NCI-H1105 (cell line): Measurements from ENCODE around the gene CHCHD3.
"Not testable (repeated sequence)": the region's sequence is repeated elsewhere in the genome, so short reads cannot be mapped to it uniquely, and the experiment has no call there.

Source experiments
- DNase-seq: peaks from one replicate; lab custom pipeline; 2025; lab: John Stamatoyannopoulos, UW

CHCHD3 gene

GRCh38 chr7:133003052-133003910 is 78.6 kb downstream of the CHCHD3 start:
- DNase-seq, result no peak

GRCh38 chr7:133001727-133002126 is 80.2 kb downstream of the CHCHD3 start:
- no peak for DNase-seq

DNA sequence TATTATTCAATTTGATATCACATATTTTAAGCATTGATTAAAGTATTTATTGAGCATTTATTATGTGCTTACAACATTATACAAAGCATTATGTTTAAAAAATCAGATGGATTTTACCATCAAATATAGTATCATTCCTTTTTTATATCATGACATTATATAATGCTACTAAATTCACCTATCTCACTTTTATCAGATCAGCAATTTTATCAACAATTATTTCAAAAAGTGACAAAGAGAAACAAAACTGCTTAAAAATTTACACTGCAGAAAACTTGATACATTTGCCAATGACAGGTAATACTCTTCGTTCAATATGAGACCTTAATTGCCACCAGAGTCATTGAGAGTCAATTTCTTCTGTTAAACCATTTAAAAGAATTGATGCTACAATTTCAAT is 82.0 kb downstream of the CHCHD3 start:
- no peak for DNase-seq

DNA sequence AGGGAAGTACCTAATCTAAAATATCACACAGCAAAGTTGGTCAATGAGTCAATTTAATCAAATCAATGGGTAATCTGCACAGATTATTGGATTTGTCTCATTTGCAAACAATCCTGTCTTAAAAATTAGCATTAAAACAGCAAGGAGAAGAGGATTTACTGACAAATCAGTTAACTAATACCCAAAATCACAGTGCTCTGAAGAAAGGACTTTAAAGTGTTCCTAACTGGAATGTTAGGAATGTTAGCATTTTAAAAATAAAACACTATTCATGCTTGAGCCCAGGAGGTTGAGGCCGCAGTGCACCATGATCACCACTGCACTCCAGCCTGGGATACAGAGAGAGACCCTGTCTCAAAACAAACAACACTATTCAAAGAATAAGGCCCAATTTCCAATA is 83.1 kb downstream of the CHCHD3 start:
- no peak for DNase-seq

- DNase-seq, result no peak
Measured at GRCh38 chr7:132997505-132997904, 84.4 kb downstream of the CHCHD3 start.

DNA sequence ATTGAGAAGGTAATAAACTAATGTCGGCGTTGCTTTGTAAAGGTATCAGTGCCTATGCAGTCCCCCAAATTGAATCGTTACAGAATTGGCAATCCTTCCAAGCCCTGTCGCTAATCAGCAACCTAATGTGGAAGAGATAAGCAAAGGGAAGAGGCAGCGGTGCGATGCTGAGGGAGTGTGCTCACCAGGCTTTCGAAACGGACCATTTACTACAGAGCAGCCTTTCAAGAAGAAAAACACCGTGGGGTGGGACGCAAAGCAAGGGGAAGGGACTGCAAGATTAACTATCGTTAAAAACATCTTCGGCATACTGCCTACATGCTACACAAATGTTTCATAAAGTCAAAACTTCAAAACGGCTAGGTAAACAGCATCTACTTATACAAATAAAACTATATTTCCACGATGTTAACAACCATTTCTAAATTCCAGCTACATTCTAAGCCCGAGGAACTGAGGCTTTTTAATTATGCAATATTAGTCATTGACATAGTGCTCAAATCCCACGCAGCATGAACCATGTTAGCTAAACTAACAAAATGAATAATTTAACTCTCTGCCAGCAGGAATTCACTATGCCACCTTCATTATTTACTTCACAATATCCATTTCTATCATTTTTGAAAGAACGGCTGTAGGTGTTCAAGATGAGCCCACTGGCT is 85.2 kb downstream of the CHCHD3 start:
- DNase-seq, result no peak

DNA sequence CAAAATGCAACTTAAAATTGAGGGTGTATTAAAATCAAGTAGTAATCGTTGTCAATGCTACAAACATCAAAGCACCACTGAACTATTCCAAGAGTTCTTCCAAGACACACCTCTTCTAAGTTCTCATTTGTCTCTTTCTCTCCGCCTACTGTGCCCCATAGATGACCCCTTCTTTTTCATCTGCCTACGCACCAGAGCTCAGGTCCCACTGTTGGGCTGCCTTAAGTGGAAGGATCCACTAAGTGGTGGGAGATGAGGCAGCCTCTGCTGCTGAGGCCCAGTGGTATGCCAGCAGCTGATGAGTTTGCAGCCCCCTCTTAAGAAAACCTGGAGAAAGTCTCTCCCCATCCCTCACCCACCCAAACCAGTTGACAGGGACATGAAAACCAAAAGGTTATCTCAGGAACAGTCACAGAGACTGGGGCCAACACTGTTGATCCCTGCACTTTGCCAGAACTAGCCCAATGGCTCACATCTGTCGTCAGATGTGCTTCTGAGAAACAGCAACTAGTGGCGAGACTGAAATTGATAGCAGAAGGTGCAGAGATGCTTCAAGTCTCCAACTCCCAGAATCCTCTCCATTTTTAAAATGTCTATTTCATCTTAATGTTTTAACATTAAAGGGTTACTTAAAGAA is 88.4 kb downstream of the CHCHD3 start:
- DNase-seq, result no peak

DNA sequence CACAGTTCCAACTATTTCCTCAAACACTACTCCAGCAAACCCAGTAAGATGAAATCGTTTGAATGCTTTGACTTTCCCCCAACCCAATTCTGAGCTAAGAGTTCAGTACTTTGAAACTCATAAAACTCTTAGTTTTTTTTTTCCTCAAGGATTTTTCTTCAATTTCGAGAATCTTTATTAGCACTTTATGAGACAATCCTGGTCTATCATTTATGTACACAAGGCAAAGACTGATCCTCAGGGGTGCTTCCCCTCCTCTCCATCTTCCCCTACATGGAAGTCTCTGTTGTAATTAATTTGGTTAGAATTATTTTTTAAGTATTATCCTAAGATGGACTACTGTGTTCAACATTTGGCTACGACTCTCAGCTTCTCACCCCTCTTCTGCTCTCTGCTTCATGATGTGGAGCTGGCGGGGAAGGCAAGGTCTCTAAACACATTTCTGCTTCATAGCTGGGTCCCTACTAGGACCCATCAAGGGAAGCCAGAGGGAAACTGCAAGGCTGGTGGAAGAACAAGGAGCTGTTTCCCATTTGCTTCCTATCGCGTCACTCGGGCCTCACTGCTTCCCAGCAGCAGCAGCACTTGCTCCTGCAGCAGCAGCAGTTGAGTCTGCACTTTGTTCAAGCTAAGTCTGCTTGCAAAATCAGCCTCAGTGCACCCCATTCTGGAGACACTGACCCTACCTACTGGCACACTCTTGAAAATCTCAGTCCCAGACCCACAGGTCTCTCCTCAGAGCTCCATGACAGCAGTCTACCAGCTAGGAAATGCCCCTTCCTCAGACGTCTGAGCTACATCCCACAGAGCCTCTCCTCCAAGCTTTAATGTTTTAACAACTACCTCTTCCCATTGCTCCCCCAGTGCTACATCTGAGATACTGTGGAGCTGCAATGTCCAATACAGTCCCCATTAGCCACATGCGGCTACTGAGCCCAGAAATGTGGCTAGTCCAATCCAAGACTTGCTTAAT is 90.0 kb downstream of the CHCHD3 start:
- DNase-seq, result no peak

- no peak for DNase-seq
Measured at GRCh38 chr7:132988117-132988516, 93.8 kb downstream of the CHCHD3 start.

DNA sequence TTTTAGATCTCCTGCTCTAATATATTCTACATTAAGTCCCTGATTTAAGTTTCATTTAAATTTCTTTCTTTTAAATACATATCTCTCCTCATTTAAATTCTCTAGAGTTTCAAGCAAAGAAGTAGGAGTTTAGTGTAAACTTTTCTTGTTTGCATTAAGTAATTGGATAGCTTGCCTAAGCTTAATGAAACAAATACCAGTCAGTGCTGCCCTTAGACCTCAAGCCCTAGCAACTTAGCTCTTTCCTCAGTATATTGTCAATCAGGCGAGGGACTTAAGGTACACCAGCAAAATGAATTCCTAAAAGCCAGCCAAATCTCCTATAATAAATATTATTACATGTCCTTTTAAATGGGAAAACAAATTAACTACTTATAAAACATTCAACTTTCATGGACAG is 101.5 kb downstream of the CHCHD3 start:
- DNase-seq, result no peak

DNA sequence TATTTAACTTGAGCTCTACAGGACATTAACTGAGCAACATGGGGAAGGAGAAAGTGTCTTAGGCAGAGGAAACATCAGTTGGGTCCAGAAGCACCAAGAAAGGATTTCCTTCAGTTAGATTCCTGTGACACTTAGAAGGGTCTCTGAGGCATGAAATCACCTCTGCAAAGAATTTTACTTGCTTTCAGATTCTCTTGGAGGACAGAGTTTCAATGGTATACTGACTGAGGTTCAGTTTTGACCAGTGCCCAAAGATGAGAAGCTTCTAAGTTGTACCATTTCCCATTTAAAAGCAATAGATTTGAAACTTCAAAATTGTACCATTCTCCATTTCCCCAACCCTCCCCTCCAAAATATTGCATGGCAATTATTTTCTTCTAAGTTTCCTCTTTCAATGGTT is 102.4 kb downstream of the CHCHD3 start:
- DNase-seq, result no peak

DNA sequence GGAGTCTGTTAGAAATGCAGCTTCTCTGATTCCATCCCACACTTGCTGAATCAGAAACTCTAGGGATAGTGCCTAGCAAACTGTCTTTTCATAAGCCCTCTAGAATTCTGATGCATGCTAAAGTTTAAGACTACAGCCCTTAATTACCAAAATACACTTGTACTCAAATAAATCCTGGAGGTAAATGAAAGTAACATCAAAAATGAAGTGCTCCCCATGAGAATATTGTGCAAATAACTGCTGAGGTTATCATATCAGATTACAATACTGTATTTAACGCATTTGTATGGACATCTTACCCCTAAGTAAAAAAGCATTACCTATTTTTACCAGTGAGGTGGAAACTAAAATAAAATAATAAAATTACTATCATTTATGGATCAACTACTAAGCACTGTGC is 104.7 kb downstream of the CHCHD3 start:
- DNase-seq, result no peak

DNA sequence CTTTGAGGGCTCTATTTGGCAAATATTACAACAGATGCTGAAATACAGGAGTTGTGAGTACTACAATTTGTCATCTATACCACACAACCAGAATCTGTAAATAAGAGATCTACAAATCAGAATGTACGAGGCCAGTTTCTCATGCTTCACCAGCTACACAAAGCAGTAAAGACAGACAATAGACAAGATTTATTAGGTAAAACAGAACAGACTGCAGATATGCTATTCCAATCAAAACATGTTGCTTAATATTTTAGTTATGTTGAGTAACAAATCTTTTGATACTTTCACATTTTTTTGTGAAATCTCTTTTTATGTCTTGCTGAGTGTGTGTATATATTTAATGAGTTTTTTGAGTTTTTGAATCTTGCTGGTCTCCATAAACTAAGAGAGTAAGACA is 109.1 kb downstream of the CHCHD3 start:
- no peak for DNase-seq

DNA sequence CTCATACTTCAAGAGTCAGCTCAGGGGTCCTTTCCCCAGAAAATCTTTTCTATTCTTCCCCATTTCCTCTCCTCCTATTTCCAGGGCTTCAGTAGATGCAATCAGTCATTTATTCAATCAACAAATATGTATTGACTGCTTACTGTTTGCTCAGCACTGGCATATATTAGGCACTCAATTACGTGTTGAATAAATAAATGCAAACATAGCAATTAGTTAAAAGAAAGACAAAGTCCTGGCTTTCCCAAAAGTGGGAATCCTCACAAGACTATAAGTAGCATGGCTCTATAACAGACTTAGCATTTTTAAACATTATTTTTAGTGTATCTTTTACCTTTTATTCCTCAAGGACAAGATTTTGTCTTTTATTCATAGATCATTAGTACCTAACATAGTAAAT is 111.6 kb downstream of the CHCHD3 start:
- DNase-seq, result no peak

DNA sequence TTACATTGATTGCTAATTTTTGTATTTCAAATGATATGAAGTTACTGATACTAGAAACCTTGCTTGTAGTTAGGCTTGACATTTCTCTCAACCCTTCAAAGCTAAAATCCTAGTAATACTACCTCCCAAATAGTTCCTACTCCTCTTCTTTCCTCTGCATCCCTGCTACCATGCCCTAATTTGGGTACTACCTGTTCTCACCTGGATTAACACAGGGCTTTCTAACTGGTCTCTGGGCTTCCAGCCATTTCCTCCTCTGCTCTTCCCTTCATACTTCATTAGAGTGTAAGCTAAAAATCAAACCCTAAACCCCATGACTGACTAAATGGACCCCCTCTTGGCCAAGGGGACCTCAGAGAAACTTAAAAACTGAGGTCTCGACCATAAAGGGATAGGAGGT is 112.4 kb downstream of the CHCHD3 start:
- no peak for DNase-seq

- DNase-seq, result not testable (repeated sequence)
Measured at GRCh38 chr7:132967470-132967848, 114.4 kb downstream of the CHCHD3 start.

- no peak for DNase-seq
Measured at GRCh38 chr7:132966754-132967469, 115.0 kb downstream of the CHCHD3 start.

DNA sequence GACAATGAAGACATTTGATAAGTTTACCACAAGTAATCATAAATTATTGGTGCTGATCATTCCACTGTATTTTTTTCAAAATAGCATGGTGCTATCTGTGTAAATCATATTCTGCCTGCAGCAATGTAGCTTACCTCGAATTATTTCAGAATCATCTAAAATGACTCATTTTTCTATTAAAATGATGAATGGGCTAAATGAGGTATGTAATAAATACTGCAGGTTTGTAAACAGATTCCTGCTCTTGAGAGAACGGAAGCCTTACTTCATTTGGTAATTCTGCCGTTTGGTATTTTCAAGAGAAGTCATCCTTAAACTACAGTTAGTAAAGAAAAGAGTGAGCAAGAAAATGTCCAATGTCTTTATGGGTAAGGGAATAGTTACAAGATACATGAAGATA is 115.9 kb downstream of the CHCHD3 start:
- no peak for DNase-seq

- DNase-seq, result no peak
Measured at GRCh38 chr7:132964876-132965275, 117.0 kb downstream of the CHCHD3 start.

DNA sequence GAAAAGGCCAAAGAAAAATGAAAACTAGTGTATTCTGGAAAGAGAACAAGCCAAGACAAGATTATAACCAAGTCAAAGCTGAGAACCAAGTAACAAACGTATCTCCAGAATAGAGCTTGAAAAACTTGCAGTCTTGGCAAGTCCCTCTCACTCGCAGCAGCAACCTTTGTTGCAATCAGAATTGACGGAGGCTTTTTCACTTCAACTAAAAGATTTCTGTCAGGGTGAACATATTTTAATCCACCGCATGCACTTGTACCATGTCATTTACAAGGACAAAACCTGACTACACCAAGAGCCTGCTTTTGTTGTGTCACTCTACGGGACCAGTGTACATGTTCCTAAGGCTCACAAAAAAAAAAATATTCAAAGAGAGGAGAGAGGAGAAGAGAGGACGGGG is 122.0 kb downstream of the CHCHD3 start:
- no peak for DNase-seq

- DNase-seq, result no peak
Measured at GRCh38 chr7:132956556-132956955, 125.3 kb downstream of the CHCHD3 start.
